H9 (cell line): ENCODE measurements around the gene RELCH. TPM values are rescaled to one million over a fixed set of nuclear protein-coding genes. Genes with fewer than 3 reads are reported as not detected.

Experiments
- DNase-seq: peaks from one replicate; pipeline ENCODE4 v3.0.0-alpha.2; 2017
- H2AFZ ChIP-seq: one replicate; pipeline ENCODE4 v1.6.1; 2013; ENCODE audit warnings: mild to moderate bottlenecking, low read length, control low read depth, moderate library complexity
- H2AK5ac ChIP-seq: 2 replicates; pipeline ENCODE4 v1.6.1; 2013; ENCODE audit warnings: low read length, control low read depth, mixed read lengths; ENCODE audit not compliant: insufficient read length
- H2BK120ac ChIP-seq: one replicate; pipeline ENCODE4 v1.6.1; 2013; ENCODE audit warnings: low read depth, mild to moderate bottlenecking, low read length, control low read depth, inconsistent platforms; ENCODE audit not compliant: poor library complexity, severe bottlenecking
- H2BK12ac ChIP-seq: 2 replicates; pipeline ENCODE4 v1.6.1; 2013; ENCODE audit warnings: low read length, control low read depth, mixed read lengths, low read depth; ENCODE audit not compliant: insufficient read length
- H2BK15ac ChIP-seq: 2 replicates; pipeline ENCODE4 v1.6.1; 2013; ENCODE audit warnings: low read depth, low read length, control low read depth
- H2BK20ac ChIP-seq: one replicate; pipeline ENCODE4 v1.6.1; 2013; ENCODE audit warnings: low read depth, mild to moderate bottlenecking, low read length, control low read depth, inconsistent platforms; ENCODE audit not compliant: poor library complexity, severe bottlenecking
- H2BK5ac ChIP-seq: 2 replicates; pipeline ENCODE4 v1.6.1; 2013; ENCODE audit warnings: low read length, control low read depth, mixed read lengths; ENCODE audit not compliant: insufficient read length
- H3K14ac ChIP-seq: 2 replicates; pipeline ENCODE4 v1.6.1; 2013; ENCODE audit warnings: low read length, control low read depth; ENCODE audit not compliant: insufficient read depth
- H3K18ac ChIP-seq: 2 replicates; pipeline ENCODE4 v1.6.1; 2013; ENCODE audit warnings: low read depth, mild to moderate bottlenecking, mixed read lengths, low read length, control low read depth; ENCODE audit not compliant: insufficient read length
- H3K23ac ChIP-seq: 2 replicates; pipeline ENCODE4 v1.6.1; 2013; ENCODE audit warnings: low read length, control low read depth, mixed read lengths, low read depth; ENCODE audit not compliant: insufficient read length
- H3K23me2 ChIP-seq: 2 replicates; pipeline ENCODE4 v1.6.1; 2013; ENCODE audit warnings: low read depth, mild to moderate bottlenecking, mixed read lengths, low read length, control low read depth; ENCODE audit not compliant: insufficient read length, poor library complexity, severe bottlenecking
- H3K27ac ChIP-seq: 2 replicates; pipeline ENCODE4 v1.5.1; 2013; ENCODE audit warnings: low read length, control low read depth, mixed read lengths, low read depth; ENCODE audit not compliant: insufficient read length
- H3K27me3 ChIP-seq: 2 replicates; pipeline ENCODE4 v1.6.1; 2013; ENCODE audit warnings: low read length, control low read depth, inconsistent platforms; ENCODE audit not compliant: insufficient read depth
- H3K4ac ChIP-seq: 2 replicates; pipeline ENCODE4 v1.6.1; 2013; ENCODE audit warnings: low read depth, mild to moderate bottlenecking, control low read depth, inconsistent platforms, low read length, moderate library complexity
- H3K4me1 ChIP-seq: 2 replicates; pipeline ENCODE4 v1.6.1; 2013; ENCODE audit warnings: low read length, control low read depth, inconsistent platforms; ENCODE audit not compliant: insufficient read depth
- H3K4me2 ChIP-seq: 2 replicates; pipeline ENCODE4 v1.6.1; 2013; ENCODE audit warnings: low read length, control low read depth, mixed read lengths; ENCODE audit not compliant: insufficient read length, insufficient read depth
- H3K56ac ChIP-seq: 2 replicates; pipeline ENCODE4 v1.6.1; 2013; ENCODE audit warnings: low read depth, mild to moderate bottlenecking, mixed read lengths, low read length, control low read depth; ENCODE audit not compliant: insufficient read length
- H3K79me1 ChIP-seq: 2 replicates; pipeline ENCODE4 v1.6.1; 2013; ENCODE audit warnings: low read depth, mild to moderate bottlenecking, moderate library complexity, low read length, control low read depth, inconsistent platforms; ENCODE audit not compliant: insufficient read depth, poor library complexity, severe bottlenecking
- H3K79me2 ChIP-seq: 2 replicates; pipeline ENCODE4 v1.6.1; 2013; ENCODE audit warnings: low read length, control low read depth, inconsistent platforms; ENCODE audit not compliant: insufficient read depth
- H3K9ac ChIP-seq: 2 replicates; pipeline ENCODE4 v1.6.1; 2013; ENCODE audit warnings: low read length, control low read depth, mixed read lengths; ENCODE audit not compliant: insufficient read length; ENCODE audit errors: extremely low read depth
- H3K9me3 ChIP-seq: one replicate; pipeline ENCODE4 v1.6.1; 2013; ENCODE audit warnings: low read depth, low read length, inconsistent platforms; ENCODE audit not compliant: control insufficient read depth
- H3T11ph ChIP-seq: one replicate; pipeline ENCODE4 v1.6.1; 2013; ENCODE audit warnings: mild to moderate bottlenecking, low read length, control low read depth, inconsistent platforms
- H4K20me1 ChIP-seq: one replicate; pipeline ENCODE4 v1.6.1; 2013; ENCODE audit not compliant: control insufficient read depth, insufficient read length, insufficient read depth
- H4K5ac ChIP-seq: 2 replicates; pipeline ENCODE4 v1.6.1; 2013; ENCODE audit warnings: low read depth, mild to moderate bottlenecking, mixed read lengths, low read length, control low read depth; ENCODE audit not compliant: insufficient read length
- H4K8ac ChIP-seq: replicated peaks from 2 replicates; pipeline ENCODE4 v1.6.1; 2013; ENCODE audit warnings: low read length, control low read depth, mixed read lengths, low read depth; ENCODE audit not compliant: insufficient read length
- H4K91ac ChIP-seq: 2 replicates; pipeline ENCODE4 v1.6.1; 2013; ENCODE audit warnings: low read depth, mild to moderate bottlenecking, moderate library complexity, mixed read lengths, low read length, control low read depth; ENCODE audit not compliant: insufficient read length
- H3K27ac Mint-ChIP-seq, 3 experiments: 2 replicates in 2 of 3; 3 replicates in 1 of 3; pipeline ENCODE4 v1.8.0; 2020 to 2021; ENCODE audit warnings: mixed read lengths in 3 of 3, mild to moderate bottlenecking in 1 of 3, moderate library complexity in 1 of 3
- H3K27me3 Mint-ChIP-seq: 2 replicates; pipeline ENCODE4 v1.8.0; 2021; ENCODE audit warnings: low read depth, mild to moderate bottlenecking, moderate library complexity, mixed read lengths
- H3K36me3 Mint-ChIP-seq, 3 experiments: 2 replicates in 2 of 3; 3 replicates in 1 of 3; pipeline ENCODE4 v1.8.0; 2020 to 2021; ENCODE audit warnings: low read depth in 3 of 3, mixed read lengths in 3 of 3; ENCODE audit not compliant: insufficient read depth in 1 of 3
- H3K4me1 Mint-ChIP-seq, 2 experiments: 2 replicates each; pipeline ENCODE4 v1.8.0; 2020; ENCODE audit warnings: mixed read lengths in 2 of 2
- H3K4me3 Mint-ChIP-seq, 2 experiments: 2 replicates in 1 of 2; 3 replicates in 1 of 2; pipeline ENCODE4 v1.8.0; 2020 to 2021; ENCODE audit warnings: mild to moderate bottlenecking in 2 of 2, mixed read lengths in 2 of 2, moderate library complexity in 1 of 2
- H3K9me3 Mint-ChIP-seq, 2 experiments: 2 replicates in 1 of 2; 3 replicates in 1 of 2; pipeline ENCODE4 v1.8.0; 2020; ENCODE audit warnings: mild to moderate bottlenecking in 2 of 2, mixed read lengths in 2 of 2, moderate library complexity in 1 of 2
- WGBS: extraction: QIAGEN DNeasy Blood & Tissue Kit; methylation state at CpG from one replicate; pipeline ENCODE4 v1.1.7; 2013; ENCODE audit warnings: missing lambda C conversion rate, low lambda C conversion rate, mixed read lengths; ENCODE audit not compliant: insufficient read length; ENCODE audit errors: extremely low coverage; 5-methylcytosine and 5-hydroxymethylcytosine counted together
- total RNA-seq: library from RNA; stranded (reverse); gene quantifications from 2 replicates; pipeline ENCODE4 v1.2.1, GENCODE V29; 2021
- TF ChIP-seq, protein P1 (sequence below): fragments of 200-600 bp; sonication (generic); conservative IDR thresholded peaks from 3 replicates; pipeline ENCODE4 v1.8.0; 2021; ENCODE audit warnings: antibody characterized with exemption, mild to moderate bottlenecking

The RELCH gene
- total RNA-seq, 1 experiment from 2014 or later = 32.3 TPM

DNA sequence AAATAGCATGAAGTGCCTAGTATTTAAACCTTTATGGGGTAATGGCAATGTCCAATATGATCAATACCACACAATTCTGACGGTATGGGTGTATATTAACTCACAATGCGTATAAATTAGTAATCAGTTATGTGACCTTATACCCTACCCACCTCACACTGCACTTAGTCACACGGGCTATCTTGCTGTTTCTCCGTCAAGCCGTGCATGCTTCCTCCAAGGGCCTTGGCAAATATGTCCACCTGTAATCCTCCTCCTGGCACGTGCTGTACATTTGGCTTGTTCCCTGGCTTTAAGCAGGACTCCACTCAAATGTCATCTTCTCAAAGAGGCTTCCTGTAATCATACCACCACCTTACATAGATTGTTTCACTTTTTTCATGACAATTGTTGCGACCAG, 150.3 kb downstream of the RELCH start:
- Histone ChIP-seq H3K4me2 (no peak overlapping the region), H3K18ac (no peak overlapping the region), H3K9ac (no peak overlapping the region), H3K14ac (no peak overlapping the region), H3K27me3 (no peaks in the 10 kb centered on the region), H2BK20ac (no peak overlapping the region), H2BK120ac (no peak overlapping the region), H3K23me2 (no peaks in the 10 kb centered on the region), H2AFZ (no peak overlapping the region), H3K27ac (no peak overlapping the region), H2BK5ac (no peak overlapping the region), H3K79me1 (no peaks in the 10 kb centered on the region), H4K5ac (no peak overlapping the region), H3K9me3 (no peaks in the 10 kb centered on the region), H2BK15ac (no peak overlapping the region), H3K4ac (no peak overlapping the region), H3K79me2 (no peaks in the 10 kb centered on the region), H4K20me1 (no peaks in the 10 kb centered on the region), H2BK12ac (no peak overlapping the region), H3K23ac (no peak overlapping the region), H2AK5ac (no peak overlapping the region), H3T11ph (no peak overlapping the region), H4K91ac (no peak overlapping the region), H4K8ac (no peak overlapping the region), H3K4me1 (peaks cover 6% of the 10 kb centered on the region), H3K56ac (no peak overlapping the region)
- H3K27ac Mint-ChIP-seq = no peak overlapping the region; a peak in 1 of 7 replicates
- TF ChIP-seq, protein P1, sequence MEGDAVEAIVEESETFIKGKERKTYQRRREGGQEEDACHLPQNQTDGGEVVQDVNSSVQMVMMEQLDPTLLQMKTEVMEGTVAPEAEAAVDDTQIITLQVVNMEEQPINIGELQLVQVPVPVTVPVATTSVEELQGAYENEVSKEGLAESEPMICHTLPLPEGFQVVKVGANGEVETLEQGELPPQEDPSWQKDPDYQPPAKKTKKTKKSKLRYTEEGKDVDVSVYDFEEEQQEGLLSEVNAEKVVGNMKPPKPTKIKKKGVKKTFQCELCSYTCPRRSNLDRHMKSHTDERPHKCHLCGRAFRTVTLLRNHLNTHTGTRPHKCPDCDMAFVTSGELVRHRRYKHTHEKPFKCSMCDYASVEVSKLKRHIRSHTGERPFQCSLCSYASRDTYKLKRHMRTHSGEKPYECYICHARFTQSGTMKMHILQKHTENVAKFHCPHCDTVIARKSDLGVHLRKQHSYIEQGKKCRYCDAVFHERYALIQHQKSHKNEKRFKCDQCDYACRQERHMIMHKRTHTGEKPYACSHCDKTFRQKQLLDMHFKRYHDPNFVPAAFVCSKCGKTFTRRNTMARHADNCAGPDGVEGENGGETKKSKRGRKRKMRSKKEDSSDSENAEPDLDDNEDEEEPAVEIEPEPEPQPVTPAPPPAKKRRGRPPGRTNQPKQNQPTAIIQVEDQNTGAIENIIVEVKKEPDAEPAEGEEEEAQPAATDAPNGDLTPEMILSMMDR = no peak
- peaks cover 27 to 45% of the 10 kb centered on the region in 2 experiments for H3K4me1 Mint-ChIP-seq
- no peak for DNase-seq
- H3K9me3 Mint-ChIP-seq = no peaks in the 10 kb centered on the region
- no peak overlapping the region for H3K4me3 Mint-ChIP-seq
- H3K27me3 Mint-ChIP-seq = peaks cover 2% of the 10 kb centered on the region
- WGBS = no CpG with 5 or more reads among the region's 7 CpGs
- H3K36me3 Mint-ChIP-seq = no peaks in the 10 kb centered on the region
